NCI-H69 (cell line): ENCODE results near the gene CACNA2D2.
"Not testable (repeated sequence)": the region's sequence is repeated elsewhere in the genome, so short reads cannot be mapped to it uniquely, and the experiment has no call there.

ENCODE experiments used
- DNase-seq: peaks from one replicate; lab custom pipeline; 2025; lab: John Stamatoyannopoulos, UW

Gene CACNA2D2

GRCh38 chr3:50530001-50530970 is 26.9 kb upstream of the CACNA2D2 start:
- DNase-seq = peak; percentile 45

- peak; percentile 48 for DNase-seq
Measured at GRCh38 chr3:50525987-50526386, 22.6 kb upstream of the CACNA2D2 start.

- DNase-seq = peak; percentile 64
Measured at GRCh38 chr3:50525191-50525910, 21.9 kb upstream of the CACNA2D2 start.

GRCh38 chr3:50524746-50525145 is 21.3 kb upstream of the CACNA2D2 start:
- peak; percentile 25 for DNase-seq

- DNase-seq = peak; percentile 78
Measured at GRCh38 chr3:50523279-50523811, 19.9 kb upstream of the CACNA2D2 start.

- peak; percentile 23 for DNase-seq
Measured at GRCh38 chr3:50521572-50521971, 18.1 kb upstream of the CACNA2D2 start.

- peak; percentile 28 for DNase-seq
Measured at GRCh38 chr3:50520849-50521248, 17.4 kb upstream of the CACNA2D2 start.

- DNase-seq = peak; percentile 72
Measured at GRCh38 chr3:50519471-50520089, 16.1 kb upstream of the CACNA2D2 start.

- no peak for DNase-seq
Measured at GRCh38 chr3:50518436-50518835, 15.0 kb upstream of the CACNA2D2 start.

- DNase-seq = no peak
Measured at GRCh38 chr3:50517721-50518206, 14.3 kb upstream of the CACNA2D2 start.

- DNase-seq = peak; percentile 44
Measured at GRCh38 chr3:50516440-50516871, 13.0 kb upstream of the CACNA2D2 start.

GRCh38 chr3:50515565-50516439 is 12.4 kb upstream of the CACNA2D2 start:
- peak; percentile 77 for DNase-seq

GRCh38 chr3:50512908-50513307 is 9.5 kb upstream of the CACNA2D2 start:
- not testable (repeated sequence) for DNase-seq

- DNase-seq = no peak
Measured at GRCh38 chr3:50512131-50512530, 8.7 kb upstream of the CACNA2D2 start.

- DNase-seq = no peak
Measured at GRCh38 chr3:50510325-50510724, 6.9 kb upstream of the CACNA2D2 start.

GRCh38 chr3:50509715-50510114 is 6.3 kb upstream of the CACNA2D2 start:
- no peak for DNase-seq

- DNase-seq = no peak
Measured at GRCh38 chr3:50508821-50509220, 5.4 kb upstream of the CACNA2D2 start.

GRCh38 chr3:50506169-50506568 is 2.7 kb upstream of the CACNA2D2 start:
- DNase-seq = no peak

- no peak for DNase-seq
Measured at GRCh38 chr3:50504681-50505080, 1.2 kb upstream of the CACNA2D2 start.

GRCh38 chr3:50502584-50503423 is 630 bp downstream of the CACNA2D2 start:
- DNase-seq = peak; percentile 54
